ENCODE data around the gene SZT2.

The SZT2 gene

GRCh38 chr1:43348809-43349593, 40.7 kb upstream of the SZT2 start:
- DNase-seq (ENCODE audit: low read depth): peak; percentile 67
- peak overlapping the region; percentile 67 for H3K4me3 ChIP-seq (ENCODE audit: low read depth, low read length)
- TF ChIP-seq CTCF (conservative IDR thresholded peaks at IDR 0.05; ENCODE audit: low read depth, low read length): peak; percentile 8

- no peak for TF ChIP-seq CTCF (conservative IDR thresholded peaks at IDR 0.05; ENCODE audit: low read depth, low read length)
- DNase-seq (ENCODE audit: low read depth): peak; percentile 35
- peak overlapping the region; percentile 67 for H3K4me3 ChIP-seq (ENCODE audit: low read depth, low read length)
These were observed 39.9 kb upstream of the SZT2 start for GRCh38 chr1:43349594-43350306.

GRCh38 chr1:43350976-43351375, 38.7 kb upstream of the SZT2 start:
- no peak for TF ChIP-seq CTCF (conservative IDR thresholded peaks at IDR 0.05; ENCODE audit: low read depth, low read length)
- no peak for DNase-seq (ENCODE audit: low read depth)
- no peak overlapping the region for H3K4me3 ChIP-seq (ENCODE audit: low read depth, low read length)

- no peak for TF ChIP-seq CTCF (conservative IDR thresholded peaks at IDR 0.05; ENCODE audit: low read depth, low read length)
- no peak for DNase-seq (ENCODE audit: low read depth)
- no peak overlapping the region for H3K4me3 ChIP-seq (ENCODE audit: low read depth, low read length)
These were observed 38.0 kb upstream of the SZT2 start for GRCh38 chr1:43351421-43352350.

- TF ChIP-seq CTCF (conservative IDR thresholded peaks at IDR 0.05; ENCODE audit: low read depth, low read length): no peak
- no peak overlapping the region for H3K4me3 ChIP-seq (ENCODE audit: low read depth, low read length)
- no peak for DNase-seq (ENCODE audit: low read depth)
These were observed 37.4 kb upstream of the SZT2 start for GRCh38 chr1:43352351-43352705.

GRCh38 chr1:43352881-43353280, 36.8 kb upstream of the SZT2 start:
- H3K4me3 ChIP-seq (ENCODE audit: low read depth, low read length): no peak overlapping the region
- DNase-seq (ENCODE audit: low read depth): no peak
- TF ChIP-seq CTCF (conservative IDR thresholded peaks at IDR 0.05; ENCODE audit: low read depth, low read length): no peak
